H1 (cell line): Measurements from ENCODE around the gene FPR3. TPM values are rescaled to one million over a fixed set of nuclear protein-coding genes. Genes with fewer than 3 reads are reported as not detected.

ENCODE experiments used
- CTCF ChIA-PET: fragments of 300-600 bp; sonication (Branson Sonifier 250); formaldehyde crosslinking; loops from one replicate; lab custom pipeline; 2021; ENCODE audit not compliant: partially characterized antibody; lab: Charles Lee
- POLR2A ChIA-PET: fragments of 300-600 bp; sonication (Branson Sonifier 250); formaldehyde crosslinking; loops from one replicate; lab custom pipeline; 2021; ENCODE audit warnings: inconsistent platforms; ENCODE audit not compliant: partially characterized antibody; lab: Charles Lee
- DNase-seq, 2 experiments: peaks; one replicate each; pipeline versions ENCODE4 v3.0.0 to v3.0.0-alpha.2; 2010 to 2022; ENCODE audit warnings: low spot score in 2 of 2, low read depth in 1 of 2, mixed read lengths in 1 of 2
- FAIRE-seq: peaks from 2 replicates; lab custom pipeline; 2011; peaks lifted over from hg19 to GRCh38; lab: Jason Lieb, UNC
- H2AFZ ChIP-seq: 2 replicates; pipeline ENCODE4 v1.8.1; 2012; ENCODE audit warnings: low read length, inconsistent platforms
- H2AK5ac ChIP-seq: 2 replicates; pipeline ENCODE4 v1.6.1; 2013; ENCODE audit warnings: low read depth, low read length
- H2BK120ac ChIP-seq: replicated peaks from 2 replicates; pipeline ENCODE3; 2013; ENCODE audit warnings: low read depth, low read length, inconsistent platforms
- H2BK12ac ChIP-seq: 2 replicates; pipeline ENCODE4 v1.6.1; 2013; ENCODE audit warnings: low read depth, low read length
- H2BK15ac ChIP-seq: 2 replicates; pipeline ENCODE4 v1.6.1; 2013; ENCODE audit warnings: low read length
- H2BK20ac ChIP-seq: 2 replicates; pipeline ENCODE4 v1.6.1; 2013; ENCODE audit warnings: low read length
- H2BK5ac ChIP-seq: 2 replicates; pipeline ENCODE4 v1.6.1; 2013; ENCODE audit warnings: low read depth, low read length
- H3K14ac ChIP-seq: 2 replicates; pipeline ENCODE4 v1.6.1; 2013; ENCODE audit warnings: inconsistent platforms; ENCODE audit not compliant: insufficient read length
- H3K18ac ChIP-seq: 2 replicates; pipeline ENCODE4 v1.6.1; 2013; ENCODE audit warnings: low read length; ENCODE audit errors: extremely low read depth
- H3K23ac ChIP-seq: 2 replicates; pipeline ENCODE4 v1.6.1; 2013; ENCODE audit warnings: inconsistent platforms; ENCODE audit not compliant: insufficient read length
- H3K23me2 ChIP-seq: 2 replicates; pipeline ENCODE4 v1.6.1; 2013; ENCODE audit warnings: low read depth, low read length
- H3K27ac ChIP-seq: 2 replicates; pipeline ENCODE4 v1.6.1; 2011; ENCODE audit warnings: low read depth, low read length, inconsistent platforms
- H3K27me3 ChIP-seq, 4 experiments: replicated peaks in 1 of 4; 1 replicate in 1 of 4; 2 replicates in 3 of 4; pipeline versions ENCODE4 v1.6.1 to v1.8.1; 2011 to 2013; ENCODE audit warnings: low read length in 3 of 4, mild to moderate bottlenecking in 3 of 4, inconsistent platforms in 2 of 4, mixed read lengths in 2 of 4, moderate library complexity in 1 of 4; ENCODE audit not compliant: control insufficient read depth in 3 of 4, insufficient read depth in 3 of 4; ENCODE audit errors: extremely low read depth in 1 of 4
- H3K36me3 ChIP-seq, 4 experiments: 2 replicates each; pipeline versions ENCODE4 v1.6.1 to v1.8.1; 2011 to 2013; ENCODE audit warnings: mild to moderate bottlenecking in 4 of 4, low read length in 3 of 4, moderate library complexity in 2 of 4, control low read depth in 1 of 4, inconsistent platforms in 1 of 4; ENCODE audit not compliant: insufficient read depth in 4 of 4, control insufficient read depth in 2 of 4
- H3K4ac ChIP-seq: replicated peaks from 2 replicates; pipeline ENCODE3; 2013; ENCODE audit warnings: low read length, low read depth, mixed read lengths, inconsistent platforms; ENCODE audit not compliant: insufficient read length
- H3K4me1 ChIP-seq, 4 experiments: replicated peaks in 1 of 4; 1 replicate in 1 of 4; 2 replicates in 3 of 4; pipeline versions ENCODE4 v1.6.1 to v1.8.1; 2011 to 2013; ENCODE audit warnings: low read length in 3 of 4, inconsistent platforms in 2 of 4, mixed read lengths in 1 of 4; ENCODE audit not compliant: insufficient read depth in 4 of 4, control insufficient read depth in 3 of 4
- H3K4me2 ChIP-seq, 2 experiments: 2 replicates each; pipeline versions ENCODE4 v1.6.1 to v1.8.1; 2011 to 2013; ENCODE audit warnings: low read depth in 2 of 2, low read length in 2 of 2, control low read depth in 1 of 2, inconsistent platforms in 1 of 2, mild to moderate bottlenecking in 1 of 2; ENCODE audit not compliant: insufficient read depth in 1 of 2
- H3K4me3 ChIP-seq, 4 experiments: fragments of 200-600, 300-600 bp in 1 of 4; sonication (generic), shearing (Covaris generic), sonication (Bioruptor Twin) in 1 of 4; 2 replicates each; pipeline versions ENCODE4 v1.5.1 to v1.8.1; 2011 to 2016; ENCODE audit warnings: low read length in 4 of 4, low read depth in 3 of 4, control low read depth in 2 of 4, inconsistent platforms in 2 of 4, mild to moderate bottlenecking in 2 of 4, mixed read lengths in 1 of 4, moderate library complexity in 1 of 4; ENCODE audit not compliant: insufficient read depth in 2 of 4; ENCODE audit errors: extremely low read depth in 1 of 4
- H3K56ac ChIP-seq: replicated peaks from 2 replicates; pipeline ENCODE3; 2013; ENCODE audit warnings: low read depth, mild to moderate bottlenecking, mixed read lengths, low read length, inconsistent platforms; ENCODE audit not compliant: insufficient read length
- H3K79me1 ChIP-seq: 2 replicates; pipeline ENCODE4 v1.6.1; 2013; ENCODE audit warnings: low read depth, low read length, control low read depth
- H3K79me2 ChIP-seq, 2 experiments: 2 replicates each; pipeline versions ENCODE4 v1.6.1 to v1.8.1; 2012 to 2013; ENCODE audit warnings: low read length in 2 of 2, mild to moderate bottlenecking in 2 of 2, inconsistent platforms in 1 of 2; ENCODE audit not compliant: insufficient read depth in 2 of 2, control insufficient read depth in 1 of 2
- H3K9ac ChIP-seq, 4 experiments: replicated peaks in 1 of 4; 1 replicate in 1 of 4; 2 replicates in 3 of 4; pipeline versions ENCODE4 v1.6.1 to v1.8.1; 2011 to 2013; ENCODE audit warnings: low read depth in 3 of 4, low read length in 3 of 4, control low read depth in 2 of 4, mild to moderate bottlenecking in 2 of 4, moderate library complexity in 2 of 4, inconsistent platforms in 1 of 4; ENCODE audit errors: extremely low read depth in 1 of 4
- H3K9me3 ChIP-seq, 2 experiments: 2 replicates each; pipeline versions ENCODE4 v1.6.1 to v1.8.1; 2012 to 2013; ENCODE audit warnings: mild to moderate bottlenecking in 2 of 2, moderate library complexity in 2 of 2, control low read depth in 1 of 2, inconsistent platforms in 1 of 2, low read depth in 1 of 2, low read length in 1 of 2, mixed read lengths in 1 of 2; ENCODE audit not compliant: insufficient read depth in 2 of 2
- H4K20me1 ChIP-seq, 2 experiments: replicated peaks in 1 of 2; 2 replicates each; pipeline versions ENCODE3 to v1.8.1; 2011 to 2013; ENCODE audit warnings: inconsistent platforms in 2 of 2, low read length in 2 of 2, mild to moderate bottlenecking in 1 of 2; ENCODE audit not compliant: insufficient read depth in 2 of 2, control insufficient read depth in 1 of 2
- H4K5ac ChIP-seq: 2 replicates; pipeline ENCODE4 v1.6.1; 2013; ENCODE audit warnings: low read length, low read depth, mixed read lengths, inconsistent platforms; ENCODE audit not compliant: insufficient read length
- H4K8ac ChIP-seq: 2 replicates; pipeline ENCODE4 v1.8.0; 2013; ENCODE audit warnings: mild to moderate bottlenecking, moderate library complexity, low read length, inconsistent platforms; ENCODE audit not compliant: insufficient read depth; ENCODE audit errors: extremely low read depth
- H4K91ac ChIP-seq: replicated peaks from 2 replicates; pipeline ENCODE3; 2013; ENCODE audit warnings: low read length, mixed read lengths, inconsistent platforms; ENCODE audit not compliant: insufficient read length
- EP300 ChIP-seq, 2 experiments: IDR thresholded peaks; 1 replicate in 1 of 2; 2 replicates in 1 of 2; pipeline ENCODE4 v1.6.1; 2011 to 2012; ENCODE audit warnings: low read depth in 2 of 2, low read length in 2 of 2, mild to moderate bottlenecking in 2 of 2, borderline replicate concordance in 1 of 2, inconsistent platforms in 1 of 2, moderate library complexity in 1 of 2
- GABPA ChIP-seq: IDR thresholded peaks from 2 replicates; pipeline ENCODE4 v1.6.1; 2011; ENCODE audit warnings: mild to moderate bottlenecking, low read length, moderate library complexity, borderline replicate concordance; ENCODE audit not compliant: insufficient read depth
- HDAC2 ChIP-seq, 2 experiments: fragments of 300-600 bp in 1 of 2; sonication (generic) in 1 of 2; IDR thresholded peaks; 2 replicates each; pipeline ENCODE4 v1.6.1; 2011 to 2012; ENCODE audit warnings: low read depth in 2 of 2, low read length in 2 of 2, mild to moderate bottlenecking in 2 of 2, moderate library complexity in 2 of 2, borderline replicate concordance in 1 of 2, inconsistent platforms in 1 of 2
- KDM5A ChIP-seq: fragments of 200-600 bp; IDR thresholded peaks from 2 replicates; pipeline ENCODE4 v1.7.1; 2012; ENCODE audit warnings: mild to moderate bottlenecking, low read length, inconsistent platforms, mixed read lengths
- WGBS, 2 experiments: shearing (Covaris generic) in 1 of 2; methylation state at CpG; one replicate each; pipeline versions ENCODE4 v1.1.6 to v1.1.7; 2013 to 2015; ENCODE audit warnings: low lambda C conversion rate in 2 of 2, mixed read lengths in 2 of 2, inconsistent platforms in 1 of 2, low coverage in 1 of 2, missing lambda C conversion rate in 1 of 2; ENCODE audit not compliant: insufficient replicate concordance in 2 of 2, insufficient coverage in 1 of 2, insufficient read length in 1 of 2; ENCODE audit errors: extremely low coverage in 1 of 2, missing lambda C conversion rate in 1 of 2; 5-methylcytosine and 5-hydroxymethylcytosine counted together
- polyA plus RNA-seq, 7 experiments: library from polyadenylated mRNA; depleted of rRNA in 3 of 7; stranded (reverse) in 5 of 7; unstranded in 2 of 7; fragments of >200 nt in 5 of 7; fragments of 200-250 nt in 2 of 7; gene quantifications; 1 replicate in 5 of 7; 2 replicates in 1 of 7; 4 replicates in 1 of 7; pipeline versions ENCODE4 v1.2.1 to v1.2.3, GENCODE V29; 2011 to 2013; ENCODE audit warnings: missing spikeins in 2 of 7, mixed read lengths in 2 of 7
- total RNA-seq: library from RNA; stranded (reverse); fragmentation: NEBNext Ultra II Directional; extraction: Animal tissue kit (Norgen Biotek cat#: 25700); gene quantifications from 2 replicates; pipeline ENCODE4 v1.2.1, GENCODE V29; 2021
- TF ChIP-seq, protein P1 (sequence below), 3 experiments: IDR thresholded peaks; 1 replicate in 2 of 3; 2 replicates in 1 of 3; pipeline versions ENCODE4 v1.5.1 to v1.6.1; 2011; ENCODE audit warnings: low read length in 3 of 3, mild to moderate bottlenecking in 3 of 3, inconsistent platforms in 2 of 3, low read depth in 1 of 3, moderate library complexity in 1 of 3; ENCODE audit not compliant: insufficient read depth in 1 of 3; ENCODE audit errors: control extremely low read depth in 1 of 3
- TF ChIP-seq, protein P2 (sequence below): IDR thresholded peaks from 2 replicates; pipeline ENCODE4 v1.6.1; 2011; ENCODE audit warnings: low read depth, mild to moderate bottlenecking, low read length; ENCODE audit not compliant: insufficient read depth
- TF ChIP-seq, protein P3 (sequence below): IDR thresholded peaks from 2 replicates; pipeline ENCODE4 v1.6.1; 2012; ENCODE audit warnings: inconsistent platforms
- TF ChIP-seq, protein P4 (sequence below): IDR thresholded peaks from 2 replicates; pipeline ENCODE4 v1.6.1; 2012; ENCODE audit warnings: inconsistent platforms

The FPR3 gene
- total and polyA plus RNA-seq, 2 of the 8 experiments (the other 6 are each of a cell fraction or from before 2014, with no cell fraction given) = not detected

DNA sequence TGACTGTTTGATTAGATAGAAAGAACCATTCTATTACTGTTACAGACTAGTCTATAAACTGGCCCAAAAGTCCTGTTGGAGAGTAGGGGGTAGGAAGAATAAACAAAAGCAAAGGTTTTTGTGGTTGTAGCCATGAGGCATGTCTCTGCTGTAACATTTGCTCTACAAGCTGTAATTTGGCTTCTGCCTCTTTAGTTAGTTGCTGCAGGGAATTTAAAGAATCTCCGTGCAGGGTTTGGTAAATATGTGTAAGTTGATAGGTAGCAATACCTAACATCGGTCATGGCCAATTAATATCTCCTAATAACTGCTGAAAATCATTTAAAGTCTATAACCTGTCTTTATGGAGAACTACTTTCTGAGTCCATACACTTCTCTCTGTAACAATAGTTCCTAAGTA is 13.0 kb downstream of the FPR3 start:
- Histone ChIP-seq H4K20me1 (no peaks in the 10 kb centered on the region), H2BK120ac (peak overlapping the region; percentile 43), H3K4me2 (no peak overlapping the region), H3K9me3 (peaks cover 12 to 25% of the 10 kb centered on the region in 2 experiments; a peak in 3 of 4 replicates), H2AFZ (no peak overlapping the region), H3K4me3 (no peak overlapping the region), H2BK20ac (no peak overlapping the region), H2BK5ac (no peak overlapping the region), H4K91ac (no peak overlapping the region), H2BK15ac (no peak overlapping the region), H3K79me1 (no peaks in the 10 kb centered on the region), H2AK5ac (no peak overlapping the region), H3K9ac (no peak overlapping the region), H3K4me1 (peaks cover 0 to 5% (median 1%) of the 10 kb centered on the region in 4 experiments; a peak in 3 of 7 replicates), H3K36me3 (peaks cover 0 to 8% (median 0%) of the 10 kb centered on the region in 4 experiments; a peak in 2 of 8 replicates), H3K27ac (no peak overlapping the region), H3K79me2 (no peaks in the 10 kb centered on the region), H4K8ac (no peak overlapping the region), H3K23me2 (no peaks in the 10 kb centered on the region; the same call in 1 of the 2 replicates), H3K4ac (no peak overlapping the region), H3K14ac (no peak overlapping the region), H3K18ac (no peak overlapping the region), H3K27me3 (no peaks in the 10 kb centered on the region), H4K5ac (no peak overlapping the region), H3K23ac (no peak overlapping the region), H2BK12ac (no peak overlapping the region), H3K56ac (no peak overlapping the region)
- ChIA-PET CTCF (interaction anchor here (1.5 to 1.8 kb wide), 2 partner anchors 11 to 29 kb away, joined by 4 read pairs; no protein-coding TSS in a partner anchor), POLR2A (interaction anchor here (0.7 kb wide), 1 partner anchor 13 kb away, joined by 3 read pairs; no protein-coding TSS in a partner anchor)
- no peak for DNase-seq
- no peak for FAIRE-seq
- WGBS, 2 experiments = 87% methylated on average over 2 of the region's 2 CpGs; no CpG with 5 or more reads in 1 of the 2 experiments
- TF ChIP-seq, protein P1, sequence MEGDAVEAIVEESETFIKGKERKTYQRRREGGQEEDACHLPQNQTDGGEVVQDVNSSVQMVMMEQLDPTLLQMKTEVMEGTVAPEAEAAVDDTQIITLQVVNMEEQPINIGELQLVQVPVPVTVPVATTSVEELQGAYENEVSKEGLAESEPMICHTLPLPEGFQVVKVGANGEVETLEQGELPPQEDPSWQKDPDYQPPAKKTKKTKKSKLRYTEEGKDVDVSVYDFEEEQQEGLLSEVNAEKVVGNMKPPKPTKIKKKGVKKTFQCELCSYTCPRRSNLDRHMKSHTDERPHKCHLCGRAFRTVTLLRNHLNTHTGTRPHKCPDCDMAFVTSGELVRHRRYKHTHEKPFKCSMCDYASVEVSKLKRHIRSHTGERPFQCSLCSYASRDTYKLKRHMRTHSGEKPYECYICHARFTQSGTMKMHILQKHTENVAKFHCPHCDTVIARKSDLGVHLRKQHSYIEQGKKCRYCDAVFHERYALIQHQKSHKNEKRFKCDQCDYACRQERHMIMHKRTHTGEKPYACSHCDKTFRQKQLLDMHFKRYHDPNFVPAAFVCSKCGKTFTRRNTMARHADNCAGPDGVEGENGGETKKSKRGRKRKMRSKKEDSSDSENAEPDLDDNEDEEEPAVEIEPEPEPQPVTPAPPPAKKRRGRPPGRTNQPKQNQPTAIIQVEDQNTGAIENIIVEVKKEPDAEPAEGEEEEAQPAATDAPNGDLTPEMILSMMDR (IDR thresholded peaks at IDR 0.05; ENCODE audit: control extremely low read depth in 1 of 3, insufficient read depth in 1 of 3, low read depth in 1 of 3, low read length in 3 of 3) = no peak
- TF ChIP-seq, protein P2, sequence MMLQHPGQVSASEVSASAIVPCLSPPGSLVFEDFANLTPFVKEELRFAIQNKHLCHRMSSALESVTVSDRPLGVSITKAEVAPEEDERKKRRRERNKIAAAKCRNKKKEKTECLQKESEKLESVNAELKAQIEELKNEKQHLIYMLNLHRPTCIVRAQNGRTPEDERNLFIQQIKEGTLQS = no peak
- TF ChIP-seq KDM5A (no peak), EP300 (IDR thresholded peaks at IDR 0.05; ENCODE audit: borderline replicate concordance in 1 of 2, low read depth in 2 of 2, low read length in 2 of 2) (no peak), GABPA (no peak), HDAC2 (IDR thresholded peaks at IDR 0.05; ENCODE audit: borderline replicate concordance in 1 of 2, low read depth in 2 of 2, low read length in 2 of 2) (no peak)
- TF ChIP-seq, protein P3, sequence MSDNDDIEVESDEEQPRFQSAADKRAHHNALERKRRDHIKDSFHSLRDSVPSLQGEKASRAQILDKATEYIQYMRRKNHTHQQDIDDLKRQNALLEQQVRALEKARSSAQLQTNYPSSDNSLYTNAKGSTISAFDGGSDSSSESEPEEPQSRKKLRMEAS = no peak
- TF ChIP-seq, protein P4, sequence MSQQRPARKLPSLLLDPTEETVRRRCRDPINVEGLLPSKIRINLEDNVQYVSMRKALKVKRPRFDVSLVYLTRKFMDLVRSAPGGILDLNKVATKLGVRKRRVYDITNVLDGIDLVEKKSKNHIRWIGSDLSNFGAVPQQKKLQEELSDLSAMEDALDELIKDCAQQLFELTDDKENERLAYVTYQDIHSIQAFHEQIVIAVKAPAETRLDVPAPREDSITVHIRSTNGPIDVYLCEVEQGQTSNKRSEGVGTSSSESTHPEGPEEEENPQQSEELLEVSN = no peak
